OCI-M2 (cell line): ENCODE data around the gene C12orf76.
A peak's percentile ranks its signal among the peaks of the same experiment; 100 is the strongest.

Experiments used
- DNase-seq: peaks from one replicate; lab custom pipeline; 2025; ENCODE audit not compliant: unreplicated experiment; lab: John Stamatoyannopoulos, UW

Gene C12orf76

GRCh38 chr12:109995686-109996482 lies 52.4 kb downstream of the C12orf76 start, which contains the start of gene GIT2:
Gene GIT2, minus strand, starts transcription at chr12:109996368. Its CDS starts 144 bp downstream, at chr12:109996224.
- DNase-seq, result peak; percentile 54

GRCh38 chr12:109995361-109995685 lies 53.0 kb downstream of the C12orf76 start:
- no peak for DNase-seq

GRCh38 chr12:109994401-109995175 lies 53.7 kb downstream of the C12orf76 start:
- no peak for DNase-seq

- no peak for DNase-seq
These were observed 55.2 kb downstream of the C12orf76 start for GRCh38 chr12:109993091-109993490.

- DNase-seq, result no peak
These were observed 56.7 kb downstream of the C12orf76 start for GRCh38 chr12:109991586-109991985.
